HPDE6-E6E7 (cell line): Measurements from ENCODE around the gene ARMC7.
"Not testable (repeated sequence)": the region's sequence is repeated elsewhere in the genome, so short reads cannot be mapped to it uniquely, and the experiment has no call there.

ENCODE experiments used
- DNase-seq: peaks from one replicate; pipeline ENCODE4 v3.0.0; 2011; ENCODE audit warnings: missing footprints; ENCODE audit errors: extremely low spot score

The ARMC7 gene

DNA sequence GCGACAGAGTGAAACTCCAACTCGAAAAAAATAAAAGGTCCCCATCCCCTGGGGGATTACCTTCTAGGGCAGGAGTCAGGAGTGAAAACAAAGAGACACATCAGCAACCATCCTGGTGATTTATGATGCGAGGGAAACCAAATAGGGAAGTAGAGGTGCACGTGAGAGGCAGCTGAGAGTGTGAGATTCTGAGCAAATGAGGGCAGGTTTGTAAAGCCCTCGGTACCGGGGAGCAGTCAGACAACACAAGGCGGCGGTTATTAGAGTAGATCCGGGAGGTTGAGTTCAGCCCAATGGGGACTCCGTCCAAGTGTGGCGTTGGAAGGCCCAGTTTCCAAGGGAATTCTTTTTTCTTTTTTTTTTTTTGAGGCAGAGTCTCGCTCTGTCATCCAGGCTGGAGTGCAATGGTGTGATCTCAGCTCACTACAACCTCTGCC, 7.4 kb upstream of the ARMC7 start:
- DNase-seq, result no peak

DNA sequence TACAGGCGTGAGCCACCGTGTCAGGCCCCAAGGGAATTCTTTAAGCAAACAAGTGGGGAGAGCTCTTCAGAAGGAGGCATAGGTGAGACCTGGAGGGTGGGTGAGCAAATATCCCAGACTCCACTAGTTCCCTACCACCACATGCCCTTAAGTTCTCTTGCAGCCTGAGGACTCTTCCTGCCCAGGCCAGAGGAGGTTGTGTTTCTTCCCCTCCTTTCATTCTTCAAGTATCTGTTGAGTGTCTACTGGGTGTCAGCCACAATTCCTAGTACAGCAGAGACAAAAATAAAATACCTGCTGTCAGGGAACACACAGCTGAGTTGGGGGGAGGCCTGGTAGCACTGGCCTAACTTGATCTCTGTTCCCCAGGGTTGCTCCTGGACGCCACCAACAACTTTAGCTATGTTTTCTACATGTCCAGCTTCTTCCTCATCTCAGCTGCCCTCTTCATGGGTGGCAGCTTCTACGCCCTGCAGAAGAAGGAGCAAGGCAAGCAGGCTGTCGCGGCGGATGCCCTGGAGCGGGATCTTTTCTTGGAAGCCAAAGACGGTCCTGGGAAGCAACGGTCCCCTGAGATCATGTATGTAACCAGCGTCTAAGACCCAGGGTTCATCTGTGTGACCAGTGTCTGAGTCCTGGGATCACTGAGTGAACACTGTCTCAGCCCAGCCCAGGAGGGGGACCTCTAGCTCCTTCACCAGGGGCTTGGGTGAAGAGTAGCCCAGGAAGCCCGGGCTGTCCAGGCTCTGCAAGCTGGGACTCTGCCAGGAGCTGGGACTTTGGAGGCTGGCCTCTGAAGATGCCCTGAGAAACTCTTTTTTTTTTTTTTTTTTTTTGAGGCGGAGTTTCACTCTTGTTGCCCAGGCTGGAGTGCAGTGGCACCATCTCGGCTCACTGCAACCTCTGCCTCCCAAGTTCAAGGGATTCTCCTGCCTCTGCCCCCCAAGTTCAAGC, 5.9 kb upstream of the ARMC7 start:
- no peak for DNase-seq

DNA sequence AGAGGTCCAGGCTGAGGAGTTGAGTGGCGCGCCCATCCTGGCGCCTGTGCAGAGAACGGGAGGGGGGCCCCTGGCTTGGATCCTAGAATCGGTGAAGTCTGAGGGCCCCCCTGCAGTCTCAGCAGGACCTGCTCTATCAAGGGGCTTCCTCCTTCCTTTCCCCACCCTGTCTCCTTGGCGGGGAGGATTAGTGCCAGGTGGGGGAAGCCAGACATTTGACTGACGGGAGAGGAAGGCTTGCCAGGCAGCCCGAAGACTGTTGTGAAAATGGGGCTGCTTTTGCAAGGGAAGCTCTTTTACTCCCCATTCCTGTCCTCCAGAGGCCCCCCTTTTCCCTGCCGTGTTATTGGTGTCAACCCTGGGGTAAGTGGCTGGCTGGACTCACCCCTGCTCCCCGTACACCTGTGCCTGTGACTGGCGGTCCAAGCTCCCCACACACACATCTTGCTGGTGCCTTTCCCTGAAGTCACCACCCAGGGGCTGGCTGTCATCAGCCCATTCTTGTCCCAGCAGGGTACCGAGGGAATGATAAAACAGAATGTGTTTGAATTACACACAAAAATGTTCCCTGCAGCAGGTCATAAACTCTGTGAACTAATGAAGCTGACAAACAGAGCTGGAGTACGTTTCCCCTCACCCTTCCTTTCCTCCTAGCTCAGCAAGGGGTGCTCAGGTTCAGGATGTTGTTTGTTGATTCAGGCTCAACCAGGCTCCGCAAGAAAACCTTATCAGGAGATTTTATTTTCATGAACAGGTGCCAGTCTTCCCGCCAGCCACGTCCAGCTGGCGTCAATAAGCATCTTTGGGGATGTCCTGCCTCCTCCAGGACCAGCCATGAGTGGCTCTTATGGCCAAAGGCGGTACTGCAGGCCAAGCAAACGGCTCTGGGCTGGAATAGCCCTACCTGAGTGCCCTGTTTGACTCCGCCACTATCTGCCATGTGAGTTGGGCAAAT, 4.4 kb upstream of the ARMC7 start:
- DNase-seq, result no peak

DNA sequence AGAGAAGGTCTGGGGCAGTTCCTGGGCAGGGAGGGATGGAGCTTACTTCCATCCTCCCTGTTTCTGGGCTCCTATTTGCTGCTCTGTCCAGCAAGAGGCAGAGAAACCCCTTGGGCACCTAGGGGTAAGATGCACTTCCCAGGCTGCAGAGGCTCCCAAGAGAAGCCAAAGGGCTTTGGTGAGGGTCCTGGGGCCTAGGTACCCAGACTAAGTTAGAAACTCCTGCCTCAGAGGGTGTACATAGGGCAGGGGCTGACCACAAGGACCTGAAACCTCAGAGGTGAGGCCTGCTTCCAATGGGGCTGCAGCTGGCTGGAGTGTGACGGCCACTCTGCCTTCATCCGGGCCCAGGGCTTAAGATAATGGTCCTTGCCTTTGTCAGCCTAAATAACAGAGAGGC, 1.6 kb upstream of the ARMC7 start:
- no peak for DNase-seq

DNA sequence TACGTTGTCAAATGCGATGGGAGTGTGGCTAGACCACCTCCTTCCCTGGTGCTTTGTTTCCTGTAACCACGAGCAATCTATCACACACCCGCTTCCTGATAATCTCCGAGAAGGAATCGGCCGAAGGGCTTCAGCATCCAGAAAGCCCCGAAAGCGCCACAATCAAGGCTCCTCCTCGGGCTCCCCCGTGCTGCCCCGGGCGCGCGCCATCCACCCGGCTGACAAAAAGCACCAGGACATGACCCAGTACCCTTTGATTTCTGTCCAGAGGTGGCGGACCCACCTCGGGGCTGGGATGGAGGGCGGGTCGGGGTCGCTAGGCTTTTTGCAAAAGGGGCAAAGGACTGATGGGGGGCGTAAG, 743 bp upstream of the ARMC7 start:
- no peak for DNase-seq

DNA sequence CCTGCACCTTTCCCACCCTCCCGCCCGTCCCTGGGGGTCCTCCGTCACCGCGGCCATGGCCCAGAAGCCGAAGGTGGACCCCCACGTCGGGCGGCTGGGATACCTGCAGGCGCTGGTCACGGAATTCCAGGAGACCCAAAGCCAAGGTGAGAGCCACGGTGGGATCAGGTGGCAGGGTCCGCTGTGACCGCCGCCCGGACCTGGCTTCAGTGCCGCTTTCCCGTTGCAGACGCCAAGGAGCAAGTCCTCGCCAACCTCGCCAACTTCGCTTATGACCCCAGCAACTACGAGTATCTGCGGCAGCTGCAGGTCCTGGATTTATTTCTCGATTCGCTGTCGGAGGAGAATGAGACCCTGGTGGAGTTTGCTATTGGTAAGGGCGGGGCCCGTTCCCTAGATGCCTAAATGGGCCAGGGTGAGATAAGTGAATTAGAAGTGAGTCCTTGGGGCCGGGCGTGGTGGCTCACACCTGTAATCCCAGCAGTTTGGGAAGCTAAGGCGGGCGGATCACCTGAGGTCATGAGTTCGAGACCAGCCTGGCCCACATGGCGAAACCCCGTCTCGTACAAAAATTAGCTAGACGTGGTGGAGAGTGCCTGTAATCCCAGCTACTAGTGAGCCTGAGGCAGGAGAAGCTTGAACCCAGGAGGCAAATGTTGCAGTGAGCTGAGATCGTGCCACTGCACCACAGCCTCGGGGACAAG, 617 bp downstream of the ARMC7 start:
- DNase-seq, result no peak

DNA sequence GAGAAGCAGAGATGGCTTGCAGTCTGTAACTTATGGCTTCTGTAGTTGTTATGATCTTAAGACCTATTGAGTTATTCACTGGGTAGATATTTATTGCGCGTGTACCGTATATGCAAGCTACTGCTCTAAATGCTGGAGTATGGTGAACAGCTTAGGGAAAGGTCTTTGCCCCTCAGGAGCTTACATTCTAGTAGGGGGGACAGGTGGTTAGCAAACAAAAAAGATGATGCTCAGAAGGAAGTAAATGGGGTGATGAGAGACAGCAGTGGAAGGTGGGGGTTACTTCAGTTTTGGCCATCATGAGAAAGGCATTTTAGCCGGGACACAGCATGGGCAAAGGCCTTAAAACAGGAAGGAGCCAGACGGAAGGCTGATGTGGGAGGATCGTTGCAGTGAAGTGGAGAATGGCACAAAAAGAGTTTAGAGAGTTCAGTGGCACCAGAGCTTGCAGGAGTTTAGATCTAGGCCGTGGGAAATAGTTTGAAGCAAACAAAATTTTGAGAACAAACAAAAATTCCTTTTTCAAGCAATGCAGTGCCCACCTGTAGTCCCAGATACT, 2.1 kb downstream of the ARMC7 start:
- no peak for DNase-seq

DNA sequence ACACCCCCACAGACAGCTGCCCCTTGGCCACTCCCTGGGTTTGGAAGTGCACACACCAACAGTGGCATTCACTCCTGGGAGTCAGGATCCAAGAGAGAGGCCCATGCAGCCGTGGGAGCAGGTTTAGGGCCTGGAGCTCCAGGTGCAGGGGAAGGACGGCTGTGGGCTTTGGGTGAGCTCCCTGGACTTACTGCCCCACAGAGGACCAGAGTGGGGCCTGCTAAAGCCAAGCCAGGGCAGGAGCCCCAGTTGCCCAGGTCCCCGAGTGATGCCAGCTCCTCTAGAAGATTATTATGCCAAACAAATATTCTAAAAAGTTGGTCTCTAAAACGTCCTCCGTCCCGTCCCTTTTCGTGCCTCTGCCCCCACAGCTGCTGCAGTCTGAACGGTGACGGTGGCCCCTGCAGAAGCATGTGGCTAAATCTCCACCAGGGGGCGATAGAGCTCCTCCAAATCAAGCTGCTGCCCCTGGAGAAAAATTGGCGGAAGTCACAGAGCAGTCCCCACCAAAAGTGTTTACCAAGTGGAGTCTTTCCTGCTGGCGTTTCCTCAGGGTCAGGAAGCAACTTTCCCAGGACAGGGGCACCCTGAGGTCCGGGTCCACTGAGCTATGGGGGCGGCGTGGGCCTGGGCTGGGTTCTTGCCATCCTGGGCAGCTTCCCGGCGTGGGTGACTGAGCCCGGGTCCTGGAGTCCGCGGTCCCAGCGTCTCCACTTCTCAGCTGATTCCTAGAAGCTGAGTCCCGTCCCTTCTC, 4.2 kb downstream of the ARMC7 start:
- peak; percentile 83 for DNase-seq

DNA sequence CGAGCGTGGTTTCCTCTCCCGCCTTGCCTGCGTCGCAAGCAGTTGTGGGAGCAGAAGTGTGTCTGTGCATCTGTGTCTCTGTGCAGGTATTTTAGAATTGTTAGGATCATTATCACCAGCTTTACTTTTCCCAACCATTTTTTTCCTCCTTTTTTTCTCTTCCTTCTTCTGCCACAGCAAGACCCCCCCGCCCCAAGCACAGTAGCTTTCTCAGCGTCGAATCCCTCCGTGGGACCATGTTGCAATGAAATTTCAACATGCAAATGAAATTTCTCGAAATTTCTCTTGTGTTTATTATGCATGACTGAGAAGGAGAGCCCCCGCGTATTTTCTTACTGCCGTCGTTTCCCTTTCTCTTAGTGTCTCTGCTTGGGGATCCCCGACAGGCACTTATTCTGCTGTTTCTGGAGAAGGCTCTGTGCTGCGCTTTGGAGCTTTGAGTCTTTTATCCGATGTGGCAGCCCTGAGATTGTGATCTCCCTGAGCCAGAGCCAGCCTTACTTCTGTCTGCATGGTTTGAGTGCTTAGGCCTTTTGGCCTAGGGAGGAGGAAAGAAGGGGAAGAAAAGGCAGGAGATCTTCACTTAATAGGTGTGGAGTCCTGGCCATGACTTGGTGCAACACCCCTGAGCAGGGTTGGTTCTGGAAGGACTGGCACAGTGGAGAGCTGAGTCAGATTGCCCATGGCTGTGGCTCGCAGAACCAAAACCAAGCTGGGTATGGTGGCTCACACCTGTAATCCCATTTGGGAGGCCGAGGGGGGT, 5.0 kb downstream of the ARMC7 start:
- no peak for DNase-seq

DNA sequence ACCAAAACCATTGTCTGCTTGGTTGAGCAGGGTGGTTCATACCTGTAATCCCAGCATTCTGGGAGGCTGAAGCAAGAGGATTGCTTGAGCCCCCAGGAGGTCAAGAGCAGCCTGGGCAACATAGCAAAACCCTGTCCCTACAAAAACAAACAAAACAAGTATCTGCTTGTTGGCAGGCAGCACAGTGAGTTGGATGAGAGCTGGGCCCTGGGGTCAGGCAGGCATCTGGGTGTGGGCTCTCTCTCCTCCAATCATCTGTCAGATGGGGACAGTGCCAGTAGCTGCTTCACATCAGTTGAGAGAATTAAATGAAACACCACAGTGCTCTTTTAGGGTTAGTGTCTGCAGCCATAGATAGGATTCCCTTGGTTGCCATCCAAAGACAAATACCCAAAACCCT, 5.8 kb downstream of the ARMC7 start:
- DNase-seq, result no peak

DNA sequence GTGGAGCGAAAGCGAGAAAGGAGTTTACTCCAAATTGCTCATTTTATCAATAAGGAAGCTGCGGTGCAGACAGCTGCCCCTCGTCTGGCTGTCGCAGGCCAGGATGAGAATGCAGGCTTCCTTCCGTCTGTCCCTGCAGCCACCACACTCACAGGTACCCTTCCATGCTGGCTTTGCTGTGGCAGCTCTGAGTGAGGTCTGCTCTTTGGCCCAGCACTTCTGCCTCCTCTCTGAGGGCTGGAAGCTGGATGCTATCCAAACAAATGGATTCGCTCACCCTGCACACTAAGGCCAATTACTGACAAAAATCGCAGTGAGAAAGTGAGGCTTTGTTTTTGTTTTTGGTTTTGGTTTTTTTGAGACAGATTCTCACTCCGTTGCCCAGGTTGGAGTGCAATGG, 7.0 kb downstream of the ARMC7 start:
- DNase-seq, result no peak

DNA sequence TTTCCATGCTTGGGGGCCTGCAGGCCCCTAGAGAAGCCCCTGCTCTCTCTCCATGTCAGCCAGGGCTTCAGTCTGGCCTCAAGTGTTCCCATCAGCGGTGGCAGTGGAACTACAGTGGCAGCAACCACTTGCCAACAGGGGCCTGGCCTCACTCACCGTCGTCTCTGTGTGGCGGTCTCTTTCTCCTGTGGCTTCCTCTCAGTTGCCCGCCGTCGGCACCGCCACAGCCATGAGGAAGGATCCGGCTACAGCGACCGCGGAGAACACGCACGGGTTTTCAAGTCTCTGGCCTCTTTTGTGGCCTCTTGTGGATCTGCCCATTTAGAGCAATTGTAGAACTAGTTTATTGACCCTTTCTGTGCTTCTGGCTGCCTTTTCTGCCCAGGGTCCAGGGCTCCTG, 8.5 kb downstream of the ARMC7 start:
- no peak for DNase-seq

DNA sequence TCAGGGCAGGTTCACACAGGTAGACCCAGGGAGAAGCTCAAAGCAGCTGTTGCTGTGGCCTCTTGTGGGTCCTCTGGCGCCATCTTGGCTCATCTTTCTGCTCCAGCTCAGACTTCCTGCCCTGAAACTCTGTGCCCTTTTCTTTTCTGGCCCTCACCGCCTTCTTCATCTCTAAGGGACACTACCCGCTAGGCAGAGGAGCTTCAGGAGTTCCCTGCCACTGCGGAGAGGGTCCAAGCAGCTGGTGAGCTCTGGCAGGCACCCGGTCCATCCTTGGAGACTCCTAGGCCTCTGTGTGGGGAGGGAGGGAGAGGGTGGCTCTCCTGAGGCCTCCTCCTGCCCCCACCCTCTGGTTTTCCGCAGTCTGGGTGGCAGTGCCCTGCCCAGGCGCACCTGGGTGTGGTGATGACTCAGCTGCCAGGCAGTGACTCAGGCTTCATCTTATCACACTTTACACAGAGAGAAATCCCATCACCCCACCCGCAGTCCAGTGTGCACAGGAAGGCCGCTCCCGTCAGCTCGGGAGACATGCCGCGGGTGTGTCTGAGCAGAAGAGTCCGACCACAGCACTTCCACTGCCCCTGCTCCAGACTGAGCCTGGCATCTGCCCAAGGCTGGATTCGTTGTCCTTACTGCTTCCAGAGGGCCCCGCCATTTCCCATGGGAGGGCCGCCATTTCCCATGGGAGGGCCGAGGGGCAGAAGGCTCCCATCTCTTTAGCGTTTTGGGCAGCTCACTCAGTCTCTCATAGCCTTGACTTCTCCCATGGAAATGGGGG, 14.5 kb downstream of the ARMC7 start:
- DNase-seq, result peak; percentile 97

DNA sequence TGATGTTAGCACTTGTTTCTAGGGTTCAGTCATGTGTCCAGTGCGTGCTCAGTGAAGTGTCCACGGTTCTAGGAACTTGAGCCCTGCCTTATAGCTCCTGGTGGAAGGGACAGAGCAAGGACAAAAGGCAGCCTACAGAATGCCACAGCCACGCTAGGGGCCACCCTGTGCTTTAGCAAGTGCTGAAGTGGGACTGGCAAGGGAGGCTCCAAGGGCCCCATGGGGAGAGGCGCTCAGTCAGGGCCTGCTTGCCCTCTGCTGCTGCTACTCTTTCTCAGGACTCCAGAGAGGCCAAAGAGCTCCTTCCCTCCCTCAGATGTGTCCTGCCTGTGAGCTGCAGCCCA, 15.0 kb downstream of the ARMC7 start:
- DNase-seq, result no peak

DNA sequence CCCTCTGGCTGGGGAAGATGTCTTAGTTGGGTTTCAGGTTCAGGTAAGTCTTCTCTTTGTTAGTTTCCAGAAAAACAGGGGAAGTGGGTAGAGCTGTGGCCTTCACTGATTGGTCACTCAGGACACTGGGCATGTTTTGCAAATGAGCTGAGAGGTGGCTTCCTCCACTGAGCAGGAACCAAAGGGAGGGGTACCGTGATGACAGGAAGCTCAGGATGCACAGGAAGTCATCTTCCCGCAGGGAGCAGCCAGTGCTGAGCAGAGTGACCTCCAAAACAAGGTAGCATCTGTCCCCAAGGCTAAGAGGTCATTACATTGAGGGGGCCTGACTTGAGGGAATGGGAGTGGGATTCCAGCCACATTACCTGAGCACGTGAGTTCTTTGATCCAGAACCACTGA, 16.2 kb downstream of the ARMC7 start:
- DNase-seq, result no peak

DNA sequence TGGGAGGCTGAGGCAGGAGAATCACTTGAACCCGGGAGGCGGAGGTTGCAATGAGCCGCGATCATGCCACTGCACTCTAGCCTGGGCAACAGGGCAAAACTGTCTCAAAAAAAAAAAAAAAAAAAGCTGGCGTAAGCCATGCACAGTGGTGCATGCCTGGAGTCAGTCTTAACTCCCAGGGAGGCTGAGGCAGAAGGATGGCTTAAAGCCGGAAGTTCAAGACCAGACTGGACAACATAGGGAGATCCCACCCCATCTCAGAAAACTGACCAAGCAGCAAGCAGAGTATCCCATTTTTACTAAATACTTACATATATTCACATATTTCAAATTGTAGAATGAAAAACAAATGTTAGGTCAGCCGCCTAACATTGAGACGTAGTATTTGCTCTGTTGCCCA, 17.2 kb downstream of the ARMC7 start:
- no peak for DNase-seq

DNA sequence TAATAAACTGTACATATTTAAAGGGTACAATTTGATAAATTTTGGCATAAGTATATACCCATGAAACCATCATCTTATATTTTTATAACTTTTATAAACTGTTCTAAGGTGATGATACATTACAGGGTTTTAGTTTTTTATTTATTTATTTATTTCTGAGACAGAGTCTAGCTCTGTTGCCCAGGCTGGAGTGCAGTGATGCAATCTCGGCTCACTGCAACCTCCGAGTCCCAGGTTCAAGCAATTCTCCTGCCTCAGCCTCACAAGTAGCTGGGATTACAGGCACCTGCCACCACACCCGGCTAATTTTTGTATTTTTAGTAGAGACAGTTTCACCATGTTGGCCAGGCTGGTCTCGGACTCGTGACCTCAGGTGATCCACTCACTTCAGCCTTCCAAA, 18.2 kb downstream of the ARMC7 start:
- DNase-seq, result not testable (repeated sequence)

DNA sequence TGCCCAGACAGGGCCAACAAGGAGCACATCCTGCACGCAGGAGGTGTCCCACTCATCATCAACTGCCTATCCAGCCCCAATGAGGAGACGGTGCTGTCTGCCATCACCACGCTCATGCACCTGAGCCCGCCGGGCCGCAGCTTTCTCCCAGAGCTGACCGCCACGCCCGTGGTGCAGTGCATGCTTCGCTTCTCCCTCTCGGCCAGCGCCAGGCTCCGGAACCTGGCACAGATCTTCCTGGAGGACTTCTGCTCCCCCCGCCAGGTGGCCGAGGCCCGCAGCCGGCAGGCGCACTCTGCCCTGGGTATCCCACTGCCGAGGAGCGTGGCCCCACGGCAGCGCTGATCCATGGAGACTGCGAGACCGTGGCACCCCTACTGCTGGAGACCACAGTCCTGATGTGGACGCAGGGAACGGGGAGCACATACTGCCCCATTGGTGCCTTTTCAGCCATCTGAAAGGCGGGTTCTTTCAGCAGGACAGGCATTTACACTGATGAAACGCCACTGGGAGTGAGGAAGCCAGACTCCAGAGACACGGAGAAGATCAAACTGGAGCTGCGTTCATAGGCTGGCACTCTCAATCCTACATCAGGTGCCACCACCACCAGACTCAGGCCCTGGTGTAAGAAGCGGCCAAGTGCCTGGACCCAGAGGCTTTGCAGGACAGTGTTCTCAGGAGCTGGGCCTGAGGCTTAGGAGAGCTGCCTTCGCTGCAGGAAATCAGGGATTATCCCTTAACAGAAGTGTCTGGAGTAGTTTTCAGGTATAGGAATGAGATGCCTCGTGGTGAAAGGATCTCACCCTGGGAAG, 19.1 kb downstream of the ARMC7 start:
- DNase-seq, result no peak

DNA sequence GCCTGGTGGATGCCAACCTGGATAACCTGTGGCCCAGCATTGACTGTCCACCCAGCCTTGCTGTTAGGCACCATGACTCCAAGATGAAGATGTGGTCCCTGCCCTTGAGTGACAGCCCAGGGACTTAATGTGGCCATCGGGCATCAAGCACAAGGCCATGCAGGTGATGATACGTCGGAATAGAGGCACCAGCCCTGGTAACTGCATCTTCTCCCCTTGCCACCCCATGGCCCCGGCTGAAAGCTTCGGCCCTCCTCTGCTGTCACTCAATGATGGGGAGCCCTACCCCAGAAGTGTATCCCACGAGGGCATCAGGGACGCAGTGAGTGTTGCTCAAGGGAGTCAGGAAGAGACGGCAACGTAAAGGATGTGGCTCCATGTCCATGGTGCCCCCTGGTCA, 19.8 kb downstream of the ARMC7 start:
- DNase-seq, result no peak
